ENCODE data around the gene PIP5K1C. TPM values are rescaled to one million over a fixed set of nuclear protein-coding genes. Genes with fewer than 3 reads are reported as not detected.

The PIP5K1C gene
- total RNA-seq, 4 donors from 2014 or later = 12.0 to 25.3 (median 15.2) TPM

DNA sequence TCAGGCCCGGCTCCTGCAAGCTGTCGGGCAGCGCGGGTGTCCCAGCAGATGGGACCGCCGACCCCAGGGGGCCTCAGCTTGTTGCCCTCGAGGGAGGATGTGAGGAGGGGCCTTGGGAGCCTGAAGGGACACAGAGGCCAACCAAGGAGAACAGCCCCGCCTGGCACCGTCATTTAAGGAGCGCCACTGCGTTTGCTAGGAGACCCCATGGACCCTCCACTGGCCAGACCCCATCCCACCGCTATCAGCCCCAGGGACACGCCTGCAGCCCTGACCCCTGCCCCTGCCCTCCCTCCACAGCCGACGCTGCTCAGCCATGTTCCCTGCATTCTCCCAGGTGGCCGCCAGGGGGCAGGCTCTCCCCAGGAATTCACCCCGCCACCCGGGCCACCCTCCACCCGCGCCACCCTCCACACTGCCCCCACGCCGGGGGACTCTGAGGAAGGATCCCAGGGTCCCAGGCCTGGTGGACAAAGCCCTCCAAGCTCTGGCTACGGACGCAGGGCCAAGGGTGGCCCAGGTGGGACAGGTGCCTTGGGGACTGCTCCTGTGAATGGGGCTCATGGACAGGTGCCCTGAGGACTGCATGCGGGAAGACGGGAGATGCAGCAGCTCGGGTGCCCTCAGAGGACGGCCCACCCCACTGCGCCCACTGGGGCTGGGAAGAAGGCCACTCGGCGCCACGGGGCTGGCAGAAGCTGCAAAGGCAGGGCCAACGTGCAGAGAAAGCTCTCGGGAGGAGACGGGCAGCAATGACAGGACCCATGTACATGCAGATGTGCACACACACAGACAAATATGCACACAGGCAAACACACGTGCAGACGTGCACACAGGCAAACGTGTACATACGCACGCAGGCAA, 34.4 kb downstream of the PIP5K1C start:
- TF ChIP-seq, protein P1, sequence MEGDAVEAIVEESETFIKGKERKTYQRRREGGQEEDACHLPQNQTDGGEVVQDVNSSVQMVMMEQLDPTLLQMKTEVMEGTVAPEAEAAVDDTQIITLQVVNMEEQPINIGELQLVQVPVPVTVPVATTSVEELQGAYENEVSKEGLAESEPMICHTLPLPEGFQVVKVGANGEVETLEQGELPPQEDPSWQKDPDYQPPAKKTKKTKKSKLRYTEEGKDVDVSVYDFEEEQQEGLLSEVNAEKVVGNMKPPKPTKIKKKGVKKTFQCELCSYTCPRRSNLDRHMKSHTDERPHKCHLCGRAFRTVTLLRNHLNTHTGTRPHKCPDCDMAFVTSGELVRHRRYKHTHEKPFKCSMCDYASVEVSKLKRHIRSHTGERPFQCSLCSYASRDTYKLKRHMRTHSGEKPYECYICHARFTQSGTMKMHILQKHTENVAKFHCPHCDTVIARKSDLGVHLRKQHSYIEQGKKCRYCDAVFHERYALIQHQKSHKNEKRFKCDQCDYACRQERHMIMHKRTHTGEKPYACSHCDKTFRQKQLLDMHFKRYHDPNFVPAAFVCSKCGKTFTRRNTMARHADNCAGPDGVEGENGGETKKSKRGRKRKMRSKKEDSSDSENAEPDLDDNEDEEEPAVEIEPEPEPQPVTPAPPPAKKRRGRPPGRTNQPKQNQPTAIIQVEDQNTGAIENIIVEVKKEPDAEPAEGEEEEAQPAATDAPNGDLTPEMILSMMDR (IDR thresholded peaks at IDR 0.05) = peak; percentile 92 to 99 (median 94)
- no peak for TF ChIP-seq POLR2A (IDR thresholded peaks at IDR 0.05)
- H3K27ac ChIP-seq = peak overlapping the region in 2 of 4 donors; percentile 22 to 26
- no peak overlapping the region for H3K4me3 ChIP-seq
- WGBS, 2 donors = 53 to 54% methylated on average over 8 to 20 of the region's 40 CpGs
- intact Hi-C loops (cut with DNase I) = loop anchor here (5.0 kb wide), 1 partner anchor 36 kb away; the partner anchor contains the start of gene PIP5K1C
- H3K9me3 ChIP-seq = no peaks in the 10 kb centered on the region
- peaks cover 4 to 53% (median 22%) of the 10 kb centered on the region in 3 donors for H3K36me3 ChIP-seq
- no peaks in the 10 kb centered on the region for H3K27me3 ChIP-seq
- no peak for DNase-seq
- peaks cover 22 to 47% (median 32%) of the 10 kb centered on the region in 3 donors for H3K4me1 ChIP-seq

DNA sequence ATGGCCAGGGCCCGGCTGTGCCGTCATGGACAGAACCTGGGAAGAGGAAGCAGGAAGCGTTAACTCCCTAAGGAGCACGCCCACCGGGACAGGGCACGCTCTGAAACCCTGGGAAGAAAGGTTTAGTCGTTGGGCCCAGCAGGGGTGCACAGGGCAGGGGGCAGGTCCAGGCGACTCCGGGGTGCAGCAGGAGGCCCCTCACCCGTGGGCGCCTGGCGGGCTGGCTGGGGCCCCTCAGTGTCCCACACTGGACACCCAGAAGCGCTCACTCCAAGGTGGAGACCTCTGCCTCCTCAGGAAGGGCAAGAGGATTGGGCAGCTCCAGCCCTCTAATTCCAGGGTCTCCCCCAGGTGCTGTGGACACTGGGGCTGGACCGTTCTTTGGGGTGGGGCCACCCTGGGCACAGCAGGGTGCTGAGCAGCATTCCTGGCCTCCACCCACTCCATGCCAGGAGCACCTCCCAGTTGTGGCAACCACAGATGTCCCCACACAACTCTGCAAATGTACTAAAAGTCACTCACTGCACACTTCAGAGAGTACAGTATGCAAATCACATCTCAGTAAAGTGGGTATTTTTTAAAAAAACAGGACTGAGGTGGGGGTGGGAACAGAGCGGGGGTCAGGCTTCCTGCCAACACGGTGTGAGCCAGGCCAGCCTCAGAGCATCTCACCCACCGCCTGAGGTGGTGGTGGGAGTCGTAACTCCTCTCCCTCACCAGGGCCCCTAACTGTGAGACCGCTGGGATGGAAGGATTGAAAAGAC, 35.2 kb downstream of the PIP5K1C start:
- 73 to 94% methylated on average over 6 to 7 of the region's 19 CpGs for WGBS, 2 donors
- Histone ChIP-seq H3K4me3 (no peak overlapping the region), H3K36me3 (peaks cover 4 to 61% (median 22%) of the 10 kb centered on the region in 3 donors), H3K27ac (no peak overlapping the region), H3K9me3 (no peaks in the 10 kb centered on the region), H3K4me1 (peaks cover 22 to 38% (median 26%) of the 10 kb centered on the region in 3 donors), H3K27me3 (no peaks in the 10 kb centered on the region)
- intact Hi-C loops (cut with DNase I) = loop anchor here (5.0 kb wide), 1 partner anchor 37 kb away; the partner anchor contains the start of gene PIP5K1C
- DNase-seq = no peak
- TF ChIP-seq, protein P1 (IDR thresholded peaks at IDR 0.05) = no peak
- no peak for TF ChIP-seq POLR2A (IDR thresholded peaks at IDR 0.05)

DNA sequence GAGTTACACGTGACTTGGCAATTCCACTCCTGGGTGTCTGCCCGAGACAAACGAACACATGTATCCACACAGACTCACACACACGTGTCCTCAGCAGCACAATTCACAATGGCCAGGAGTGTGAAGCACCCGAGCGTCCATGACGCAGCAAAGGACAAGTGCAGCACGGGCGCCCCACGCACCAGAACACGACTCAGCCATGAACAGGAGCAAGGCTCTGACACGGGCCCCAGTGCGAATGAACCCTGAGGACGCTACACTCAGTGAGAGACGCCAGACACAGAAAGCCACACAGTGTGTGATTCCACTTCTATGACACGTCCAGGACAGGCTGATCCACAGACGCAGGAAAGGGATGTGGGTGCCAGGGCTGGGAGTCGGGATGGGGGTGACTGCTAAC, 36.4 kb downstream of the PIP5K1C start:
- peaks cover 13 to 26% (median 14%) of the 10 kb centered on the region in 3 donors for H3K4me1 ChIP-seq
- H3K4me3 ChIP-seq = no peak overlapping the region
- TF ChIP-seq, protein P1 (IDR thresholded peaks at IDR 0.05) = no peak
- TF ChIP-seq POLR2A (IDR thresholded peaks at IDR 0.05) = no peak
- H3K9me3 ChIP-seq = no peaks in the 10 kb centered on the region
- no peaks in the 10 kb centered on the region for H3K27me3 ChIP-seq
- H3K36me3 ChIP-seq = peaks cover 4 to 73% (median 27%) of the 10 kb centered on the region in 3 donors
- intact Hi-C loops (cut with DNase I) = no loop called here
- 91 to 93% methylated on average over 6 to 17 of the region's 18 CpGs for WGBS, 2 donors
- H3K27ac ChIP-seq = no peak overlapping the region
- DNase-seq = no peak

DNA sequence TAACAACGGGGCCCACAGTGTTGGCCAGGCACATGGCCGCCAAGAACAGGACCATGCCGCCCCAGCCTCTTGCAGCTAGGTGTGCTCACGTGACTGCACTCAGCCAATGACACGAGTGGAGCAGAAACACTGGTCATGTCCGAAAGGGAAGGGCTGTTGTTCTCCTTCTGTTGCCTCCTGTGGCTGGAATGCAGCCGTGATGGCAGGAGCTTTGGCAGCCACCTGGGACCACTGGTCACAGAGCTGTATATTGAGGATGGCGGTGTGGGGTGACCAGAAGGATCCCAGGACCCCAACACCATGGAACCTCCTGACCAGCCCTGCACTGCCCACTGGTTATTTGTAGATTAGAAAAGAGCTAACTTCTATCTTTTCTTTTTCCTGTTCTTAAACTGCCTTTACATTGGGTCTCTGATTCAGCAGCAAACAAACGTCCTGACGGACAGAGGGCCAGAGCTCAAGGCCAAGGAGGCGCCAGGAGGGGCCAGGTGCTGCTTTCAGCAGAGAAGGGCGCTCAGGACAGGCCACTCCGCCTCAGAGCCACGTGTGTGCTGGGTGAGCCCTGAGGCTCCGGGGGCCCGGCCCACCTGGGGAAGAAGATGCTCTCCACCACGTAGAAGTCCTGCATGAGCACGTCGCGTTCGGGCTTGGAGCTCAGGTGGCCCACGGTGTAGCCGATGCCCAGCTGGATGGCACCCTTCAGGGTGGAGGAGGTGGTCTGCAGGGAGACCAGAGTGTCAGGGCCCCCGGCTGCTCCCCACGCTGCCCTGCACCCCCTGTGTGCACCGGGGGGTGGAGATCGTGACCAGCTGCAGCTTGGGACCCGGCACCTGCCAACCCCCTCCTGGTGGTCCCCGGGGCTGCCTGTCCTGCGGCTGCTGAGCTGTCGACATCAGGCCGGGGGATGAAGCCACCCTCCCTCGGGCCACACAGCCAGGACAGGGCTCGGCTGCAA, 38.7 kb downstream of the PIP5K1C start:
- intact Hi-C loops (cut with DNase I) = no loop called here
- no peak overlapping the region for H3K4me3 ChIP-seq
- peaks cover 18 to 90% (median 40%) of the 10 kb centered on the region in 3 donors for H3K36me3 ChIP-seq
- H3K27me3 ChIP-seq = no peaks in the 10 kb centered on the region
- H3K27ac ChIP-seq = no peak overlapping the region
- DNase-seq = no peak
- TF ChIP-seq, protein P1 (IDR thresholded peaks at IDR 0.05) = no peak
- TF ChIP-seq POLR2A (IDR thresholded peaks at IDR 0.05) = no peak
- WGBS, 2 donors = 90 to 95% methylated on average over 2 to 23 of the region's 34 CpGs
- H3K9me3 ChIP-seq = no peaks in the 10 kb centered on the region
- H3K4me1 ChIP-seq = peaks cover 4 to 17% (median 6%) of the 10 kb centered on the region in 3 donors

Measured in esophagus squamous epithelium (tissue), 5 donors.